ENCODE data around the gene IFT25. TPM values are rescaled to one million over a fixed set of nuclear protein-coding genes. Genes with fewer than 3 reads are reported as not detected.

Gene IFT25
- total and polyA plus RNA-seq, 2 experiments from 2014 or later = 21.6 to 57.9 TPM

- DNase-seq (ENCODE audit: low read depth in 1 of 2, low spot score in 1 of 2) = no peak
- no peaks in the 10 kb centered on the region for H3K9me3 ChIP-seq (ENCODE audit: low read depth)
Measured at GRCh38 chr1:53913352-53914033, 32.0 kb downstream of the IFT25 start.

DNA sequence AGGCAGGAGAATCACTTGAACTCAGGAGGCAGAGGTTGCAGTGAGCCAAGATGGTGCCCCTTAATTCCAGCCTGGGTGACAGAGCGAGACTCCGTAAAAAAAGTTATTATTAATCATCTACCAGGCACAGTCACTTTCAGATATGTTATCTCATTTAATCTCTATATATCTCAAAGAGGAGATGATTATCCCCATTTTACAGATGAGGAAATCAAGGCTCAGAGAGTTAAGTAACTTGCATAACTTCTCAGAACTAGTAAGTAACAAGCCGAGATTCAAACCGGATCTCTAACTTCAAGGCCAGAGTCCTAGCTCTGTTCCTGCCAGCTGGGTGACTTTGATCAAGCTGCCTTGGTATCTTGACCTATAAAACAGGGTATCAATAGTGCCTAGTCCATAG, 34.1 kb downstream of the IFT25 start:
- H3K4me1 ChIP-seq (ENCODE audit: low read depth) = no peaks in the 10 kb centered on the region
- TF ChIP-seq, protein P1, sequence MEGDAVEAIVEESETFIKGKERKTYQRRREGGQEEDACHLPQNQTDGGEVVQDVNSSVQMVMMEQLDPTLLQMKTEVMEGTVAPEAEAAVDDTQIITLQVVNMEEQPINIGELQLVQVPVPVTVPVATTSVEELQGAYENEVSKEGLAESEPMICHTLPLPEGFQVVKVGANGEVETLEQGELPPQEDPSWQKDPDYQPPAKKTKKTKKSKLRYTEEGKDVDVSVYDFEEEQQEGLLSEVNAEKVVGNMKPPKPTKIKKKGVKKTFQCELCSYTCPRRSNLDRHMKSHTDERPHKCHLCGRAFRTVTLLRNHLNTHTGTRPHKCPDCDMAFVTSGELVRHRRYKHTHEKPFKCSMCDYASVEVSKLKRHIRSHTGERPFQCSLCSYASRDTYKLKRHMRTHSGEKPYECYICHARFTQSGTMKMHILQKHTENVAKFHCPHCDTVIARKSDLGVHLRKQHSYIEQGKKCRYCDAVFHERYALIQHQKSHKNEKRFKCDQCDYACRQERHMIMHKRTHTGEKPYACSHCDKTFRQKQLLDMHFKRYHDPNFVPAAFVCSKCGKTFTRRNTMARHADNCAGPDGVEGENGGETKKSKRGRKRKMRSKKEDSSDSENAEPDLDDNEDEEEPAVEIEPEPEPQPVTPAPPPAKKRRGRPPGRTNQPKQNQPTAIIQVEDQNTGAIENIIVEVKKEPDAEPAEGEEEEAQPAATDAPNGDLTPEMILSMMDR (IDR thresholded peaks at IDR 0.05; ENCODE audit: low read depth, low read length) = no peak

More at GRCh38 chr1:53913352-53914033, 32.0 kb downstream of the IFT25 start:
- Histone ChIP-seq H3K27me3 (no peaks in the 10 kb centered on the region), H3K36me3 (no peaks in the 10 kb centered on the region), H3K4me1 (ENCODE audit: low read depth) (no peaks in the 10 kb centered on the region), H3K27ac (no peak overlapping the region), H3K4me3 (no peak overlapping the region)
- TF ChIP-seq, protein P1 (IDR thresholded peaks at IDR 0.05; ENCODE audit: low read depth, low read length) = no peak

GRCh38 chr1:53909946-53910345, 35.6 kb downstream of the IFT25 start:
- TF ChIP-seq, protein P1 (IDR thresholded peaks at IDR 0.05; ENCODE audit: low read depth, low read length) = no peak
- no peaks in the 10 kb centered on the region for H3K27me3 ChIP-seq
- H3K36me3 ChIP-seq = no peaks in the 10 kb centered on the region
- peak; percentile 8 to 41 for DNase-seq (ENCODE audit: low read depth in 1 of 2, low spot score in 1 of 2)
- H3K4me3 ChIP-seq = no peak overlapping the region
- H3K9me3 ChIP-seq (ENCODE audit: low read depth) = no peaks in the 10 kb centered on the region
- H3K27ac ChIP-seq = no peak overlapping the region
- no peaks in the 10 kb centered on the region for H3K4me1 ChIP-seq (ENCODE audit: low read depth)

More for the DNA sequence above, 34.1 kb downstream of the IFT25 start:
- H3K27ac ChIP-seq = no peak overlapping the region
- no peak for DNase-seq (ENCODE audit: low read depth in 1 of 2, low spot score in 1 of 2)
- no peaks in the 10 kb centered on the region for H3K9me3 ChIP-seq (ENCODE audit: low read depth)
- H3K4me3 ChIP-seq = no peak overlapping the region
- H3K27me3 ChIP-seq = no peaks in the 10 kb centered on the region
- H3K36me3 ChIP-seq = no peaks in the 10 kb centered on the region

GRCh38 chr1:53906121-53906520, 39.4 kb downstream of the IFT25 start:
- no peak overlapping the region for H3K4me3 ChIP-seq
- TF ChIP-seq, protein P1 (IDR thresholded peaks at IDR 0.05; ENCODE audit: low read depth, low read length) = no peak

GRCh38 chr1:53905509-53905908, 40.0 kb downstream of the IFT25 start:
- no peak for DNase-seq (ENCODE audit: low read depth in 1 of 2, low spot score in 1 of 2)
- H3K4me3 ChIP-seq = no peak overlapping the region
- no peaks in the 10 kb centered on the region for H3K27me3 ChIP-seq
- H3K9me3 ChIP-seq (ENCODE audit: low read depth) = no peaks in the 10 kb centered on the region
- no peaks in the 10 kb centered on the region for H3K4me1 ChIP-seq (ENCODE audit: low read depth)
- H3K36me3 ChIP-seq = no peaks in the 10 kb centered on the region
- H3K27ac ChIP-seq = no peak overlapping the region
- TF ChIP-seq, protein P1 (IDR thresholded peaks at IDR 0.05; ENCODE audit: low read depth, low read length) = no peak

More at GRCh38 chr1:53906121-53906520, 39.4 kb downstream of the IFT25 start:
- H3K36me3 ChIP-seq = no peaks in the 10 kb centered on the region
- no peaks in the 10 kb centered on the region for H3K4me1 ChIP-seq (ENCODE audit: low read depth)
- DNase-seq (ENCODE audit: low read depth in 1 of 2, low spot score in 1 of 2) = no peak
- H3K9me3 ChIP-seq (ENCODE audit: low read depth) = no peaks in the 10 kb centered on the region
- no peaks in the 10 kb centered on the region for H3K27me3 ChIP-seq
- no peak overlapping the region for H3K27ac ChIP-seq

Measured in cardiac muscle cell (in vitro differentiated cells and primary cell).